Fibroblast of villous mesenchyme (primary cell): Measurements from ENCODE around the gene MRPL54. TPM values are rescaled to one million over a fixed set of nuclear protein-coding genes. Genes with fewer than 3 reads are reported as not detected.

Experiments used
- DNase-seq: peaks from one replicate; pipeline ENCODE4 v3.0.0-alpha.2; 2010; ENCODE audit warnings: low read depth
- H3K4me3 ChIP-seq: 2 replicates; pipeline ENCODE4 v1.5.1; 2011; ENCODE audit warnings: low read depth, mild to moderate bottlenecking, low read length
- CTCF ChIP-seq: IDR thresholded peaks from 2 replicates; pipeline ENCODE4 v1.5.1; 2012; ENCODE audit warnings: low read depth, mild to moderate bottlenecking, low read length; ENCODE audit not compliant: insufficient read depth
- total RNA-seq: library from RNA; depleted of rRNA; stranded (reverse); fragments of >200 nt; gene quantifications from 2 replicates; pipeline ENCODE4 v1.2.3, GENCODE V29; 2012

Gene MRPL54
- total RNA-seq, 1 donor = 48.4 TPM

GRCh38 chr19:3793799-3794198, 31.3 kb downstream of the MRPL54 start:
- H3K4me3 ChIP-seq = no peak overlapping the region
- no peak for DNase-seq
- no peak for TF ChIP-seq CTCF

GRCh38 chr19:3796358-3796757, 33.9 kb downstream of the MRPL54 start:
- no peak overlapping the region for H3K4me3 ChIP-seq
- no peak for TF ChIP-seq CTCF
- DNase-seq = no peak

GRCh38 chr19:3798137-3798536, 35.7 kb downstream of the MRPL54 start:
- H3K4me3 ChIP-seq = no peak overlapping the region
- no peak for TF ChIP-seq CTCF
- no peak for DNase-seq

- no peak for DNase-seq
- no peak overlapping the region for H3K4me3 ChIP-seq
- TF ChIP-seq CTCF = no peak
Measured at GRCh38 chr19:3800996-3801395, 38.5 kb downstream of the MRPL54 start.

- no peak overlapping the region for H3K4me3 ChIP-seq
- peak; percentile 23 for TF ChIP-seq CTCF
Measured at GRCh38 chr19:3801412-3802096, 39.1 kb downstream of the MRPL54 start.

GRCh38 chr19:3803114-3803888, 40.8 kb downstream of the MRPL54 start:
- no peak for DNase-seq
- H3K4me3 ChIP-seq = no peak overlapping the region
- no peak for TF ChIP-seq CTCF

More at GRCh38 chr19:3801412-3802096, 39.1 kb downstream of the MRPL54 start:
- DNase-seq = no peak
